KMS-11 (cell line): ENCODE measurements around the gene MEIOB.

Experiments used
- H2AFZ ChIP-seq: fragments of 200-600 bp; sonication (generic); 2 replicates; pipeline ENCODE4 v1.6.1; 2016; ENCODE audit warnings: antibody characterized with exemption, mixed run types, low read depth
- H3K27ac ChIP-seq: fragments of 200-600 bp; sonication (generic); 2 replicates; pipeline ENCODE4 v1.6.1; 2016; ENCODE audit warnings: mild to moderate bottlenecking, mixed run types
- H3K27me3 ChIP-seq: fragments of 200-600 bp; sonication (generic); 2 replicates; pipeline ENCODE4 v1.6.1; 2017; ENCODE audit warnings: mild to moderate bottlenecking, low read depth, mixed run types, moderate library complexity; ENCODE audit not compliant: insufficient read depth
- H3K36me3 ChIP-seq: fragments of 200-600 bp; sonication (generic); 2 replicates; pipeline ENCODE4 v1.6.1; 2017; ENCODE audit warnings: mild to moderate bottlenecking, mixed run types; ENCODE audit not compliant: insufficient read depth
- H3K4me1 ChIP-seq: fragments of 200-600 bp; sonication (generic); 2 replicates; pipeline ENCODE4 v1.6.1; 2016; ENCODE audit warnings: mild to moderate bottlenecking, low read depth, mixed run types; ENCODE audit not compliant: poor library complexity, severe bottlenecking
- H3K4me2 ChIP-seq: fragments of 200-600 bp; sonication (generic); 2 replicates; pipeline ENCODE4 v1.7.0; 2016; ENCODE audit warnings: mild to moderate bottlenecking, mixed run types
- H3K4me3 ChIP-seq: fragments of 200-600 bp; sonication (generic); IDR thresholded peaks from 2 replicates; pipeline ENCODE4 v1.6.1; 2017; ENCODE audit warnings: low read depth, low read length, mixed read lengths; ENCODE audit not compliant: insufficient read depth
- H3K79me2 ChIP-seq: fragments of 200-600 bp; sonication (generic); 2 replicates; pipeline ENCODE4 v1.6.1; 2016; ENCODE audit warnings: low read depth, mixed run types; ENCODE audit not compliant: insufficient read depth
- H3K9ac ChIP-seq: fragments of 200-600 bp; sonication (generic); 2 replicates; pipeline ENCODE4 v1.6.1; 2016; ENCODE audit warnings: mild to moderate bottlenecking, mixed run types
- H4K20me1 ChIP-seq: fragments of 200-600 bp; sonication (generic); 2 replicates; pipeline ENCODE4 v1.6.1; 2016; ENCODE audit warnings: mild to moderate bottlenecking, mixed run types; ENCODE audit not compliant: insufficient read depth
- TF ChIP-seq, protein P1 (sequence below): fragments of 200-600 bp; sonication (generic); conservative IDR thresholded peaks from 2 replicates; pipeline ENCODE4 v1.6.1; 2017; ENCODE audit warnings: low read depth, mild to moderate bottlenecking, antibody characterized with exemption, low read length, moderate library complexity, mixed read lengths

Gene MEIOB

DNA sequence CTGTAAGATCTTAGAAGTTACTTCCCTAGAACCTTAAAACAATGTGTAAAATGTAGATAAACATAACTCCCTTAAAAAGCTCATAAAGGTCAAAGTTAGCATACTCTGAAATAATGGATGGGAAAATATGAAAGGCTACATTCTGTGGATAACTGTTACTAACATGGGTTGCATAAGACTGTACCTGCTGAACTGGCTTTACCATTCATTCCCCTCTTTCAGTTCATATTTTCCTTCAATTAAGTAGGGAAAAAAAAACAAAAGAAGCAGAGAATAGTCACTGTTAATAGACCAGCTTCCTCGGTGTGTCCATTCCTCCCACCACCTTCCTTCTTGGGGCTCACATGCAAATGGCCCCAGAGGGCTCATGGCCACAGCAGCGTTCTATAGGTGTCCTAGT, 7.5 kb upstream of the MEIOB start:
- Histone ChIP-seq H3K4me2 (no peak overlapping the region), H3K79me2 (no peaks in the 10 kb centered on the region), H3K27me3 (peaks cover under 1% of the 10 kb centered on the region; the same call in 1 of the 2 replicates), H3K27ac (no peak overlapping the region), H3K4me3 (no peak overlapping the region), H4K20me1 (no peaks in the 10 kb centered on the region), H3K4me1 (no peaks in the 10 kb centered on the region), H3K36me3 (no peaks in the 10 kb centered on the region), H3K9ac (no peak overlapping the region), H2AFZ (no peak overlapping the region)
- TF ChIP-seq, protein P1, sequence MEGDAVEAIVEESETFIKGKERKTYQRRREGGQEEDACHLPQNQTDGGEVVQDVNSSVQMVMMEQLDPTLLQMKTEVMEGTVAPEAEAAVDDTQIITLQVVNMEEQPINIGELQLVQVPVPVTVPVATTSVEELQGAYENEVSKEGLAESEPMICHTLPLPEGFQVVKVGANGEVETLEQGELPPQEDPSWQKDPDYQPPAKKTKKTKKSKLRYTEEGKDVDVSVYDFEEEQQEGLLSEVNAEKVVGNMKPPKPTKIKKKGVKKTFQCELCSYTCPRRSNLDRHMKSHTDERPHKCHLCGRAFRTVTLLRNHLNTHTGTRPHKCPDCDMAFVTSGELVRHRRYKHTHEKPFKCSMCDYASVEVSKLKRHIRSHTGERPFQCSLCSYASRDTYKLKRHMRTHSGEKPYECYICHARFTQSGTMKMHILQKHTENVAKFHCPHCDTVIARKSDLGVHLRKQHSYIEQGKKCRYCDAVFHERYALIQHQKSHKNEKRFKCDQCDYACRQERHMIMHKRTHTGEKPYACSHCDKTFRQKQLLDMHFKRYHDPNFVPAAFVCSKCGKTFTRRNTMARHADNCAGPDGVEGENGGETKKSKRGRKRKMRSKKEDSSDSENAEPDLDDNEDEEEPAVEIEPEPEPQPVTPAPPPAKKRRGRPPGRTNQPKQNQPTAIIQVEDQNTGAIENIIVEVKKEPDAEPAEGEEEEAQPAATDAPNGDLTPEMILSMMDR: no peak

GRCh38 chr16:1878256-1878655, 6.3 kb upstream of the MEIOB start:
- H3K4me1 ChIP-seq: no peaks in the 10 kb centered on the region
- H3K36me3 ChIP-seq: no peaks in the 10 kb centered on the region
- TF ChIP-seq, protein P1: no peak
- no peak overlapping the region for H3K27ac ChIP-seq
- no peak overlapping the region for H2AFZ ChIP-seq
- H3K4me2 ChIP-seq: no peak overlapping the region
- H3K27me3 ChIP-seq: no peaks in the 10 kb centered on the region; the same call in 1 of the 2 replicates
- H4K20me1 ChIP-seq: no peaks in the 10 kb centered on the region
- no peak overlapping the region for H3K4me3 ChIP-seq
- no peak overlapping the region for H3K9ac ChIP-seq
- no peaks in the 10 kb centered on the region for H3K79me2 ChIP-seq

GRCh38 chr16:1877804-1878203, 5.8 kb upstream of the MEIOB start:
- H3K9ac ChIP-seq: no peak overlapping the region
- TF ChIP-seq, protein P1: no peak
- no peak overlapping the region for H3K4me3 ChIP-seq
- no peaks in the 10 kb centered on the region for H4K20me1 ChIP-seq
- H3K4me1 ChIP-seq: no peaks in the 10 kb centered on the region
- H3K4me2 ChIP-seq: no peak overlapping the region
- no peaks in the 10 kb centered on the region; the same call in 1 of the 2 replicates for H3K27me3 ChIP-seq
- H3K36me3 ChIP-seq: no peaks in the 10 kb centered on the region
- H2AFZ ChIP-seq: no peak overlapping the region
- H3K79me2 ChIP-seq: no peaks in the 10 kb centered on the region
- no peak overlapping the region for H3K27ac ChIP-seq

- no peak overlapping the region; the same call in 1 of the 2 replicates for H2AFZ ChIP-seq
- H3K9ac ChIP-seq: no peak overlapping the region
- no peaks in the 10 kb centered on the region for H3K36me3 ChIP-seq
- no peaks in the 10 kb centered on the region for H3K4me1 ChIP-seq
- H3K27ac ChIP-seq: no peak overlapping the region
- no peaks in the 10 kb centered on the region; the same call in 1 of the 2 replicates for H3K27me3 ChIP-seq
- no peak overlapping the region for H3K4me2 ChIP-seq
- H3K4me3 ChIP-seq: no peak overlapping the region
- TF ChIP-seq, protein P1: no peak
- no peaks in the 10 kb centered on the region for H3K79me2 ChIP-seq
- no peaks in the 10 kb centered on the region for H4K20me1 ChIP-seq
Measured at GRCh38 chr16:1877089-1877488, 5.1 kb upstream of the MEIOB start.
